K562 (cell line): Measurements from ENCODE around the gene LYPD3.

Source experiments
- ATF7 ChIP-seq: fragments of 450-650 bp; IDR thresholded peaks from 2 replicates; pipeline ENCODE4 v1.7.1; 2014; ENCODE audit warnings: mild to moderate bottlenecking, moderate library complexity
- ETV5 ChIP-seq: sonication (generic); formaldehyde crosslinking; IDR thresholded peaks from 2 replicates; pipeline ENCODE4 v1.4.0; 2020; ENCODE audit warnings: low read depth, mild to moderate bottlenecking, missing genetic modification reagents
- HCFC1 ChIP-seq: IDR thresholded peaks from 2 replicates; pipeline ENCODE4 v1.6.1; 2012; ENCODE audit warnings: low read depth, low read length, improper control_type of control experiment
- KHSRP ChIP-seq: fragments of 450-650 bp; IDR thresholded peaks from 2 replicates; pipeline ENCODE4 v1.6.1; 2017
- NFYB ChIP-seq: IDR thresholded peaks from 2 replicates; pipeline ENCODE4 v1.6.1; 2011; ENCODE audit warnings: mild to moderate bottlenecking, moderate library complexity; ENCODE audit not compliant: insufficient read length; ENCODE audit errors: extremely low read depth
- PURB ChIP-seq: sonication (generic); formaldehyde crosslinking; IDR thresholded peaks from 2 replicates; pipeline ENCODE4 v1.9.0; 2021; ENCODE audit warnings: low read depth, mild to moderate bottlenecking, missing genetic modification reagents
- RFX5 ChIP-seq: IDR thresholded peaks from 2 replicates; pipeline ENCODE4 v1.6.1; 2011; ENCODE audit warnings: low read depth, mild to moderate bottlenecking, improper control_type of control experiment, low read length
- SMC3 ChIP-seq: conservative IDR thresholded peaks from 2 replicates; pipeline ENCODE4 v1.6.1; 2011; ENCODE audit warnings: low read depth, low read length, improper control_type of control experiment; ENCODE audit not compliant: insufficient read depth
- SRF ChIP-seq, 2 experiments: fragments of 250-450, 450-650 bp in 1 of 2; sonication (Bioruptor Pico) in 1 of 2; sonication (generic) in 1 of 2; formaldehyde crosslinking; IDR thresholded peaks; 2 replicates each; pipeline versions ENCODE4 v1.5.0 to v1.5.1; 2020 to 2022; ENCODE audit warnings: mild to moderate bottlenecking in 1 of 2, missing genetic modification reagents in 1 of 2
- TAF1 ChIP-seq: IDR thresholded peaks from 2 replicates; pipeline ENCODE4 v1.6.1; 2011; ENCODE audit warnings: mild to moderate bottlenecking, low read length, moderate library complexity; ENCODE audit not compliant: insufficient read depth, control insufficient read depth, severe bottlenecking; ENCODE audit errors: extremely low read depth
- ZNF121 ChIP-seq: sonication (generic); formaldehyde crosslinking; conservative IDR thresholded peaks from 2 replicates; pipeline ENCODE4 v1.8.0; 2022; ENCODE audit warnings: missing genetic modification reagents
- TF ChIP-seq, protein P1 (sequence below): fragments of 450-650 bp; conservative IDR thresholded peaks from 2 replicates; pipeline ENCODE4 v1.6.1; 2016; ENCODE audit warnings: missing genetic modification characterization, low read depth, mild to moderate bottlenecking, control low read depth, missing compliant biosample characterization
- TF ChIP-seq, protein P2 (sequence below): IDR thresholded peaks from 3 replicates; pipeline ENCODE4 v1.6.1; 2011; ENCODE audit warnings: borderline replicate concordance, mild to moderate bottlenecking, moderate library complexity; ENCODE audit not compliant: insufficient read length; ENCODE audit errors: extremely low read depth
- TF ChIP-seq, protein P3 (sequence below): fragments of 250-450 bp; sonication (Bioruptor Pico); IDR thresholded peaks from 2 replicates; pipeline ENCODE4 v1.8.0; 2022; ENCODE audit warnings: moderate library complexity, mild to moderate bottlenecking, inconsistent platforms

DNA sequence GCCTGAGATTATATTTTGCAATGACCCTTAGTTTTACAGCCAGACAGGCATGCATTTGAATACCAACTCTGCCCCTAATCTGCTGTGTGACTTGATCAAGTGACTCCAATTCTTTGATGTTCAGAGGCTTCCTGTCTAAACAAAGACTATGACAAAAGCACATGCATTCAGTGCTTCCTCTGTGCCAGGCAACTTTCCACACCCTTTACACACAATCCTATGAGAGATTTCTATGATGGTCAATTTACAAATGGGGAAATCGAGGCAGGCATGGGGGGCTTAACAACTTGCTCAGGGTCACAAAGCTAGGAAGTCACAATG is 3.7 kb upstream of the LYPD3 start:
- TF ChIP-seq ATF7 (no peak), KHSRP (no peak), TAF1 (no peak), RFX5 (no peak), SMC3 (no peak), NFYB (no peak), ETV5 (CRISPR knock-in tag) (no peak), HCFC1 (no peak), ZNF121 (CRISPR knock-in tag) (no peak), PURB (CRISPR knock-in tag) (no peak), SRF (CRISPR knock-in tag; IDR thresholded peaks at IDR 0.05) (no peak)
- TF ChIP-seq, protein P1, sequence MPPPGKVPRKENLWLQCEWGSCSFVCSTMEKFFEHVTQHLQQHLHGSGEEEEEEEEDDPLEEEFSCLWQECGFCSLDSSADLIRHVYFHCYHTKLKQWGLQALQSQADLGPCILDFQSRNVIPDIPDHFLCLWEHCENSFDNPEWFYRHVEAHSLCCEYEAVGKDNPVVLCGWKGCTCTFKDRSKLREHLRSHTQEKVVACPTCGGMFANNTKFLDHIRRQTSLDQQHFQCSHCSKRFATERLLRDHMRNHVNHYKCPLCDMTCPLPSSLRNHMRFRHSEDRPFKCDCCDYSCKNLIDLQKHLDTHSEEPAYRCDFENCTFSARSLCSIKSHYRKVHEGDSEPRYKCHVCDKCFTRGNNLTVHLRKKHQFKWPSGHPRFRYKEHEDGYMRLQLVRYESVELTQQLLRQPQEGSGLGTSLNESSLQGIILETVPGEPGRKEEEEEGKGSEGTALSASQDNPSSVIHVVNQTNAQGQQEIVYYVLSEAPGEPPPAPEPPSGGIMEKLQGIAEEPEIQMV (tag): no peak
- TF ChIP-seq, protein P2, sequence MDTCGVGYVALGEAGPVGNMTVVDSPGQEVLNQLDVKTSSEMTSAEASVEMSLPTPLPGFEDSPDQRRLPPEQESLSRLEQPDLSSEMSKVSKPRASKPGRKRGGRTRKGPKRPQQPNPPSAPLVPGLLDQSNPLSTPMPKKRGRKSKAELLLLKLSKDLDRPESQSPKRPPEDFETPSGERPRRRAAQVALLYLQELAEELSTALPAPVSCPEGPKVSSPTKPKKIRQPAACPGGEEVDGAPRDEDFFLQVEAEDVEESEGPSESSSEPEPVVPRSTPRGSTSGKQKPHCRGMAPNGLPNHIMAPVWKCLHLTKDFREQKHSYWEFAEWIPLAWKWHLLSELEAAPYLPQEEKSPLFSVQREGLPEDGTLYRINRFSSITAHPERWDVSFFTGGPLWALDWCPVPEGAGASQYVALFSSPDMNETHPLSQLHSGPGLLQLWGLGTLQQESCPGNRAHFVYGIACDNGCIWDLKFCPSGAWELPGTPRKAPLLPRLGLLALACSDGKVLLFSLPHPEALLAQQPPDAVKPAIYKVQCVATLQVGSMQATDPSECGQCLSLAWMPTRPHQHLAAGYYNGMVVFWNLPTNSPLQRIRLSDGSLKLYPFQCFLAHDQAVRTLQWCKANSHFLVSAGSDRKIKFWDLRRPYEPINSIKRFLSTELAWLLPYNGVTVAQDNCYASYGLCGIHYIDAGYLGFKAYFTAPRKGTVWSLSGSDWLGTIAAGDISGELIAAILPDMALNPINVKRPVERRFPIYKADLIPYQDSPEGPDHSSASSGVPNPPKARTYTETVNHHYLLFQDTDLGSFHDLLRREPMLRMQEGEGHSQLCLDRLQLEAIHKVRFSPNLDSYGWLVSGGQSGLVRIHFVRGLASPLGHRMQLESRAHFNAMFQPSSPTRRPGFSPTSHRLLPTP: no peak
- TF ChIP-seq, protein P3, sequence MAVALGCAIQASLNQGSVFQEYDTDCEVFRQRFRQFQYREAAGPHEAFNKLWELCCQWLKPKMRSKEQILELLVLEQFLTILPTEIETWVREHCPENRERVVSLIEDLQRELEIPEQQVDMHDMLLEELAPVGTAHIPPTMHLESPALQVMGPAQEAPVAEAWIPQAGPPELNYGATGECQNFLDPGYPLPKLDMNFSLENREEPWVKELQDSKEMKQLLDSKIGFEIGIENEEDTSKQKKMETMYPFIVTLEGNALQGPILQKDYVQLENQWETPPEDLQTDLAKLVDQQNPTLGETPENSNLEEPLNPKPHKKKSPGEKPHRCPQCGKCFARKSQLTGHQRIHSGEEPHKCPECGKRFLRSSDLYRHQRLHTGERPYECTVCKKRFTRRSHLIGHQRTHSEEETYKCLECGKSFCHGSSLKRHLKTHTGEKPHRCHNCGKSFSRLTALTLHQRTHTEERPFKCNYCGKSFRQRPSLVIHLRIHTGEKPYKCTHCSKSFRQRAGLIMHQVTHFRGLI (CRISPR knock-in tag): no peak
